GM15510 (cell line): ENCODE data around the gene ANTXRL.

Experiments
- POLR2A ChIP-seq: IDR thresholded peaks from 3 replicates; pipeline ENCODE4 v1.6.1; 2011; ENCODE audit warnings: borderline replicate concordance; ENCODE audit not compliant: insufficient read length; ENCODE audit errors: extremely low read depth

ANTXRL gene

GRCh38 chr10:46268076-46268881 is 18.5 kb upstream of the ANTXRL start:
- TF ChIP-seq POLR2A: no peak

- TF ChIP-seq POLR2A: no peak
Measured at GRCh38 chr10:46270086-46270811, 16.5 kb upstream of the ANTXRL start.

- no peak for TF ChIP-seq POLR2A
Measured at GRCh38 chr10:46272863-46273415, 13.9 kb upstream of the ANTXRL start.

GRCh38 chr10:46273506-46274477 is 13.0 kb upstream of the ANTXRL start:
- no peak for TF ChIP-seq POLR2A

GRCh38 chr10:46277840-46278239 is 9.0 kb upstream of the ANTXRL start:
- TF ChIP-seq POLR2A: no peak

GRCh38 chr10:46282842-46283574 is 3.8 kb upstream of the ANTXRL start:
- no peak for TF ChIP-seq POLR2A

GRCh38 chr10:46283580-46284285 is 3.1 kb upstream of the ANTXRL start:
- no peak for TF ChIP-seq POLR2A

GRCh38 chr10:46284286-46285229 is 2.2 kb upstream of the ANTXRL start:
- peak; percentile 36 for TF ChIP-seq POLR2A

GRCh38 chr10:46285300-46285699 is 1.5 kb upstream of the ANTXRL start:
- no peak for TF ChIP-seq POLR2A

- no peak for TF ChIP-seq POLR2A
Measured at GRCh38 chr10:46285966-46286620, 704 bp upstream of the ANTXRL start.

GRCh38 chr10:46287846-46288477 is 1.2 kb downstream of the ANTXRL start:
- TF ChIP-seq POLR2A: no peak
